Activated CD8-positive, alpha-beta T cell treated with anti-CD3 and anti-CD28 coated beads for 36 hours (primary cell): ENCODE measurements around the gene CPPED1. TPM values are rescaled to one million over a fixed set of nuclear protein-coding genes. Genes with fewer than 3 reads are reported as not detected.

ENCODE experiments used
- ATAC-seq: fragments of 200-7000 bp; cut with Tn5 transposase; one replicate; pipeline ENCODE4 v1.10.0; 2021; ENCODE audit warnings: mild to moderate bottlenecking, moderate library complexity
- CTCF ChIA-PET: fragments of 350-600 bp; sonication (Branson Sonifier 250); formaldehyde crosslinking; loops from one replicate; lab custom pipeline; 2021; ENCODE audit warnings: antibody characterized with exemption; lab: Charles Lee
- POLR2A ChIA-PET: fragments of 350-600 bp; sonication (Branson Sonifier 250); formaldehyde crosslinking; loops from one replicate; lab custom pipeline; 2021; ENCODE audit warnings: antibody characterized with exemption; lab: Charles Lee
- DNase-seq: peaks from one replicate; pipeline ENCODE4 v3.0.0-alpha.2; 2020
- H3K27ac Mint-ChIP-seq: one replicate; pipeline ENCODE4 v1.8.0; 2021; ENCODE audit warnings: mild to moderate bottlenecking, mixed read lengths
- H3K27me3 Mint-ChIP-seq: one replicate; pipeline ENCODE4 v1.8.0; 2021; ENCODE audit warnings: mixed read lengths
- H3K36me3 Mint-ChIP-seq: one replicate; pipeline ENCODE4 v1.8.0; 2021; ENCODE audit warnings: low read depth, mixed read lengths
- H3K4me1 Mint-ChIP-seq: one replicate; pipeline ENCODE4 v1.8.0; 2021; ENCODE audit warnings: low read depth, mixed read lengths
- H3K4me3 Mint-ChIP-seq: one replicate; pipeline ENCODE4 v1.8.0; 2021; ENCODE audit warnings: mild to moderate bottlenecking, moderate library complexity, mixed read lengths
- H3K9me3 Mint-ChIP-seq: one replicate; pipeline ENCODE4 v1.8.0; 2021; ENCODE audit warnings: mixed read lengths
- intact Hi-C: fragments of 100-400 bp; cut with micrococcal nuclease; formaldehyde crosslinking; loops from one replicate; pipeline ENCODE4 v1.10.0; 2022
- total RNA-seq, 2 experiments: library from RNA; stranded (reverse); gene quantifications; one replicate each; pipeline ENCODE4 v1.2.3, GENCODE V29; 2021
- TF ChIP-seq, protein P1 (sequence below): fragments of 200-600 bp; IDR thresholded peaks from one replicate; pipeline ENCODE4 v1.8.0; 2022; ENCODE audit warnings: antibody characterized with exemption, mild to moderate bottlenecking

Gene CPPED1
- total RNA-seq, 2 experiments from 2014 or later: 5.0 to 5.7 TPM

DNA sequence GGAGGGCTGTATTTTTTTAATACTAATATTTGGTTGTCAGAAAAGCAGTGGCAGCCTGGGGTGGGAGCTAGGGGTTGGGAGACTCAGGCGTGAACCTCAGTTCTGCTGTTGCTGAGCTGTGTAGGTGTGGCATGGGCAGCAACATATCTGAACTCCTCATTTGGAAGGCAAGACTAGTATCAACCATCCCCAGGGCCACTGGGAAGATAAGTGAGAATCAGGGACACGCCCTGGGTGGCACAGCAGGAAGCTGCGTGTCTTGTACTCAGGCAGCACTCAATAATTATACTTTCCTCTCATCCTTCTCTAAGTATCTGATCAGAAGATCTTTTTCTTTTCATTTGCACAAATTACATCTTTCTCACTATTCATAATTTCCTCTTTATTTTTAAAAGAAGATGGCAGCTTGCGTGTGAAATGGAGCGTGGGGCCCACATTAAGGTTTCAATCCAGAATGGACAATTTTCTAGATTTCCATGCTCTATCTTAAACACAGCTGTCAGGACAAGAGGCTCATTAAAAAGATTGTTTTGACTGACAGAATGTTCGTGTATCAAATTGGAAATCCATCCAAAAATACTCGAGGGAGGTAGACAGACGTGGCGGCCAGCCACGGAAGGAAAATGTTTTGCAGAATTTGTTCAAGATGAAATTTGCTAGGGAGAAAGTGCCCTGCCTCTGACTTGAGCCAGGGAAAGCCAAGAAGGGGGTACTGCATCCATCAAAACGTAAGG is 121.1 kb downstream of the CPPED1 start:
- no peak for ATAC-seq
- intact Hi-C loops: no loop called here
- no peak overlapping the region for H3K4me3 Mint-ChIP-seq
- DNase-seq: no peak
- H3K27me3 Mint-ChIP-seq: no peaks in the 10 kb centered on the region
- ChIA-PET CTCF (no interaction called here), POLR2A (no interaction called here)
- no peaks in the 10 kb centered on the region for H3K9me3 Mint-ChIP-seq
- H3K27ac Mint-ChIP-seq: no peak overlapping the region
- H3K36me3 Mint-ChIP-seq: no peaks in the 10 kb centered on the region
- peaks cover 6% of the 10 kb centered on the region for H3K4me1 Mint-ChIP-seq
- TF ChIP-seq, protein P1, sequence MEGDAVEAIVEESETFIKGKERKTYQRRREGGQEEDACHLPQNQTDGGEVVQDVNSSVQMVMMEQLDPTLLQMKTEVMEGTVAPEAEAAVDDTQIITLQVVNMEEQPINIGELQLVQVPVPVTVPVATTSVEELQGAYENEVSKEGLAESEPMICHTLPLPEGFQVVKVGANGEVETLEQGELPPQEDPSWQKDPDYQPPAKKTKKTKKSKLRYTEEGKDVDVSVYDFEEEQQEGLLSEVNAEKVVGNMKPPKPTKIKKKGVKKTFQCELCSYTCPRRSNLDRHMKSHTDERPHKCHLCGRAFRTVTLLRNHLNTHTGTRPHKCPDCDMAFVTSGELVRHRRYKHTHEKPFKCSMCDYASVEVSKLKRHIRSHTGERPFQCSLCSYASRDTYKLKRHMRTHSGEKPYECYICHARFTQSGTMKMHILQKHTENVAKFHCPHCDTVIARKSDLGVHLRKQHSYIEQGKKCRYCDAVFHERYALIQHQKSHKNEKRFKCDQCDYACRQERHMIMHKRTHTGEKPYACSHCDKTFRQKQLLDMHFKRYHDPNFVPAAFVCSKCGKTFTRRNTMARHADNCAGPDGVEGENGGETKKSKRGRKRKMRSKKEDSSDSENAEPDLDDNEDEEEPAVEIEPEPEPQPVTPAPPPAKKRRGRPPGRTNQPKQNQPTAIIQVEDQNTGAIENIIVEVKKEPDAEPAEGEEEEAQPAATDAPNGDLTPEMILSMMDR: no peak

DNA sequence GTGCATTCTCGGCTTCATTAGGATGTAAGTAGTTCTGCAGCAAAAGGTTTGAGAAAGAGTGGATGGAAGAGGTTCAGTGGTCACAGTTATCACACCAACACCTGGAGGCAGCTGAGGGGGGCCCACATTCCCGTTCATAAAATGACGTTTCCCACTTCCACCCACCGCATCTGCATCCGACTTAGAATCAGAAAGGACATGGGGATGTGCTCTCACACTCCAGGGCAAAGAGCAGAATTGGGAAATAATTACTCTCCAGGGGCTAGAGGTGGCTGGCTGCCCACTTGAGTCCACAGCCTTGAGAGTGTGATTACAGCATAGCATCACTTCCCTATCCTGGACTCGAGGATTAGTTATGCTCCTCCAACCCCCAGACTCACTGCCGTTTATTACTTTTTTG is 122.0 kb downstream of the CPPED1 start:
- Mint-ChIP-seq H3K27me3 (no peaks in the 10 kb centered on the region), H3K36me3 (no peaks in the 10 kb centered on the region), H3K9me3 (no peaks in the 10 kb centered on the region), H3K4me1 (peaks cover 15% of the 10 kb centered on the region), H3K4me3 (no peak overlapping the region), H3K27ac (no peak overlapping the region)
- TF ChIP-seq, protein P1: no peak
- no peak for DNase-seq
- ATAC-seq: no peak
- POLR2A ChIA-PET: no interaction called here
- CTCF ChIA-PET: no interaction called here
- intact Hi-C loops: no loop called here

DNA sequence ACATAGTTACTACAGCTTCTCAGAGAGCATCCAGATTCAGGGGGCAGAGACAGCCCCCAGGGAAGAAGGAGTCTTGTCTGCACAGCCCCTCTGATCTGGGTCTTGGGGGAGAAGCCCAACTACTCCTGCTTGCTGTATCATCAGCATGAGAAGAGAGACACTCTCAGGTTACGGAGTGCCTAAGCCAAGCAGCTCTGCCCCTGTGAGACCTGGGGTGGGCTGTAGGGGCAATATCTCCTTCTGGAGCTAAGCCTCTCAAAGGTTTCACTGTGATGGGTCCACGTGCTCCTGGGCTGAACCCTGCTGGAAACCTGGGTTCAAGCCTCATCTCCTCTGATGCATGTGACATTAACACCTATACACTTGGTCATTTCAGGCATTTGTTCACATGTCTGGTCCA is 123.2 kb downstream of the CPPED1 start:
- intact Hi-C loops: no loop called here
- ChIA-PET POLR2A (no interaction called here), CTCF (no interaction called here)
- no peaks in the 10 kb centered on the region for H3K27me3 Mint-ChIP-seq
- TF ChIP-seq, protein P1: no peak
- H3K27ac Mint-ChIP-seq: no peak overlapping the region
- ATAC-seq (no peak), DNase-seq (no peak)
- H3K36me3 Mint-ChIP-seq: no peaks in the 10 kb centered on the region
- H3K4me3 Mint-ChIP-seq: no peak overlapping the region
- H3K9me3 Mint-ChIP-seq: no peaks in the 10 kb centered on the region
- peaks cover 21% of the 10 kb centered on the region for H3K4me1 Mint-ChIP-seq

DNA sequence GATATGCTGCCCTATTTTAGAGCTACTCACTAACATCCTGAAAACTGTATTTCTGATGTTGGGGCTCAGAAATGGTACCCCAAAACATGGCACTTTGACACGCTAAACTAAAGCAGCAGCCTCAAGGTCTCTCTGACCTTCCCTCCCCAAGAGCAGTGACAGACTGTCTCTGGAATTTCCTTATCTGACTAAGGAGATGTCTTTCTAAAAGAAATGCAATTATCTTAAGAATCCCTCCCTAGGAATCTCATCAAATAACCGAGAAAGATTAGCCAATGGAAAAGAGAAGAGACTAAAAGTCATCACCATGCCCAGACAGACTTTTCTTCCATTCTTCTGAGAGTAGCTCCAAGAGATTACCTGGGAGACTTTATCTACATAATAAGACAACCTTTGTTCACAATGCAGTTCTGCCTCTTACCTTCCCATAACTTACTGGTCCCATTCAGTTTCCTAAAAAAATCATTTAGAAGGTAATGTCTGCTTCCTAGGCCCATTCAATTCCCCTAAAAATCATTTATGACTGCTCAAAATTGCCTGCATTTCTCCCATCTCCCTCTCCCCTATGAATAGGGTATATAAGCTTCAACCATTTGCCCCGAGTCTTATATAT is 123.9 kb downstream of the CPPED1 start:
- Mint-ChIP-seq H3K27me3 (no peaks in the 10 kb centered on the region), H3K27ac (no peak overlapping the region), H3K9me3 (no peaks in the 10 kb centered on the region), H3K4me3 (no peak overlapping the region), H3K36me3 (no peaks in the 10 kb centered on the region), H3K4me1 (peaks cover 22% of the 10 kb centered on the region)
- ATAC-seq: no peak
- CTCF ChIA-PET: no interaction called here
- TF ChIP-seq, protein P1: no peak
- POLR2A ChIA-PET: no interaction called here
- no peak for DNase-seq
- intact Hi-C loops: no loop called here

DNA sequence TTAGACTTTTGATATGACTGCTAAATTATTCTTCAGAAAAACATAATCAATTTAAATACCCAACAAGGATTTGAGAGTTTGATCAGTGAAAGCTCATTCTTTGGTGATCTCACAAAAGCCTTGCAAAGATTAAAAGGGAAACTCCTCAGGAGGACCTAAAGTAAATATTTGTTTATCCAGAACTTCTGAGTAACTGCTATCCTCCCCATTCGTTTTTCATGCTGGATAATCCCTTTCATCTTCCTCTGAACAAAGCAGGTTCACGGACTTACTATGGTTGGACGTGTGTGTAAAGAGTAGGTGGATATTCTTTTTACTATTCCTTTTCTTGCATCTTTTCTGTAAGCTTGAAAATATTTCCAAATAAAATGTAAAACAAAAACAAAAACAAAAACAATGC is 124.7 kb downstream of the CPPED1 start:
- POLR2A ChIA-PET: no interaction called here

More for the DNA sequence above, 124.7 kb downstream of the CPPED1 start:
- H3K27me3 Mint-ChIP-seq: no peaks in the 10 kb centered on the region
- H3K27ac Mint-ChIP-seq: no peak overlapping the region
- no peak overlapping the region for H3K4me3 Mint-ChIP-seq
- DNase-seq: no peak
- TF ChIP-seq, protein P1: no peak
- CTCF ChIA-PET: no interaction called here
- H3K36me3 Mint-ChIP-seq: no peaks in the 10 kb centered on the region
- ATAC-seq: no peak
- intact Hi-C loops: no loop called here
- no peaks in the 10 kb centered on the region for H3K9me3 Mint-ChIP-seq
- H3K4me1 Mint-ChIP-seq: peaks cover 22% of the 10 kb centered on the region
